Heart left ventricle (tissue), 16 donors: ENCODE results near the gene PRR14. TPM values are rescaled to one million over a fixed set of nuclear protein-coding genes. Genes with fewer than 3 reads are reported as not detected.

Source experiments
- ATAC-seq, 4 donors: fragments of 200-7000 bp; cut with Tn5 transposase; one replicate each; pipeline ENCODE4 v1.9.1; 2020 to 2022; ENCODE audit warnings: moderate library complexity in 4 of 4, mild to moderate bottlenecking in 3 of 4, moderate number of reproducible peaks in 1 of 4
- DNase-seq, 5 donors: peaks; one replicate each; pipeline ENCODE4 v3.0.0-alpha.2; 2020
- H3K27ac ChIP-seq, 12 donors: fragments of 200-600 bp; sonication (generic) in 4 of 12; one replicate each; pipeline versions ENCODE4 v1.5.0 to v1.8.0; 2016 to 2022; ENCODE audit warnings: mild to moderate bottlenecking in 2 of 12
- H3K27me3 ChIP-seq, 9 donors: fragments of 200-600 bp; sonication (generic) in 2 of 9; one replicate each; pipeline versions ENCODE4 v1.5.1 to v1.8.0; 2016 to 2022; ENCODE audit warnings: mild to moderate bottlenecking in 3 of 9
- H3K36me3 ChIP-seq, 9 donors: fragments of 200-600 bp; sonication (generic) in 2 of 9; one replicate each; pipeline versions ENCODE4 v1.5.0 to v1.8.0; 2018 to 2022; ENCODE audit warnings: mild to moderate bottlenecking in 2 of 9
- H3K4me1 ChIP-seq, 12 donors: fragments of 200-600 bp; sonication (generic) in 4 of 12; one replicate each; pipeline versions ENCODE4 v1.5.0 to v1.8.0; 2016 to 2022; ENCODE audit warnings: mild to moderate bottlenecking in 3 of 12
- H3K4me3 ChIP-seq, 12 donors: fragments of 200-600 bp; sonication (generic) in 4 of 12; one replicate each; pipeline versions ENCODE4 v1.5.0 to v1.8.0; 2017 to 2022; ENCODE audit warnings: mild to moderate bottlenecking in 9 of 12, moderate library complexity in 4 of 12
- H3K9me3 ChIP-seq, 12 donors: fragments of 200-600 bp; sonication (generic) in 4 of 12; one replicate each; pipeline versions ENCODE4 v1.5.0 to v1.8.0; 2016 to 2022; ENCODE audit warnings: mild to moderate bottlenecking in 1 of 12
- CTCF ChIP-seq, 12 donors: fragments of 200-600 bp; sonication (generic) in 4 of 12; IDR thresholded peaks; one replicate each; pipeline versions ENCODE4 v1.5.0 to v1.8.0; 2018 to 2022; ENCODE audit warnings: antibody characterized with exemption in 12 of 12, mild to moderate bottlenecking in 5 of 12
- POLR2A ChIP-seq, 2 donors: fragments of 450-650 bp; IDR thresholded peaks; one replicate each; pipeline ENCODE4 v1.6.1; 2017; ENCODE audit warnings: antibody characterized with exemption in 2 of 2, mild to moderate bottlenecking in 2 of 2, moderate library complexity in 2 of 2
- WGBS, 4 donors: extraction: QIAGEN DNeasy Blood & Tissue Kit in 2 of 4; methylation state at CpG; one replicate each; pipeline versions ENCODE4 v1.1.5 to v1.1.7; 2013 to 2018; 5-methylcytosine and 5-hydroxymethylcytosine counted together
- intact Hi-C, 10 donors: fragments of 100-400 bp; cut with DNase I; formaldehyde crosslinking; loops; one replicate each; pipeline versions ENCODE4 v1.11.1 to v1.14.2; 2022
- polyA plus RNA-seq, 2 donors: library from polyadenylated mRNA; stranded (reverse); fragments of 200-250 nt; gene quantifications; one replicate each; pipeline ENCODE4 v1.2.3, GENCODE V29; 2013
- total RNA-seq, 9 donors: library from RNA; depleted of rRNA in 2 of 9; stranded (reverse); fragments of >200 nt in 2 of 9; fragmentation: NEBNext Ultra II Directional in 3 of 9; extraction: Animal tissue kit (Norgen Biotek cat#: 25700) in 3 of 9; gene quantifications; one replicate each; pipeline versions ENCODE4 v1.1.0 to v1.2.4, GENCODE V29; 2016 to 2023
- donor health status: ischemic (EF 13 %, LVEDD 7.1; RV severe dilation, severe dysfunction).
- donor health status: healthy with polysubstance abuse.
- donor health status: DM: no; HTN: yes; CAD: no.
- donor health status: DM: no; HTN: no; CAD: no.
- donor health status: ischemic (EF 25% LVEDD 6.9; RV normal size, moderate dysfunction).
- donor health status: ischemic (EF 25% LVEDD 5.7; RV mildly dilated, moderate dysfunction).
- donor health status: healthy.
- donor health status: DM: yes; HTN: yes; CAD: no.
- donor health status: ischemic (EF 35%, LVEDD 5.7; RV mildly dilated, moderate dysfunction).
- donor health status: nonischemic (EF 11% LVEDD 7.7; RV severe dilation, severe dysfunction).
- donor health status: DM: yes; HTN: yes; CAD: no.
- donor health status: PGD.
- donor health status: ischemic (EF 29% LVEDD 5.4; RV normal size, mild dysfunction).
- donor health status: nonischemic (EF 23%, LVEDD 6.1; RV moderate dilation, normal function).

The PRR14 gene
- total and polyA plus RNA-seq, 11 donors = 12.3 to 26.6 (median 22.1) TPM

DNA sequence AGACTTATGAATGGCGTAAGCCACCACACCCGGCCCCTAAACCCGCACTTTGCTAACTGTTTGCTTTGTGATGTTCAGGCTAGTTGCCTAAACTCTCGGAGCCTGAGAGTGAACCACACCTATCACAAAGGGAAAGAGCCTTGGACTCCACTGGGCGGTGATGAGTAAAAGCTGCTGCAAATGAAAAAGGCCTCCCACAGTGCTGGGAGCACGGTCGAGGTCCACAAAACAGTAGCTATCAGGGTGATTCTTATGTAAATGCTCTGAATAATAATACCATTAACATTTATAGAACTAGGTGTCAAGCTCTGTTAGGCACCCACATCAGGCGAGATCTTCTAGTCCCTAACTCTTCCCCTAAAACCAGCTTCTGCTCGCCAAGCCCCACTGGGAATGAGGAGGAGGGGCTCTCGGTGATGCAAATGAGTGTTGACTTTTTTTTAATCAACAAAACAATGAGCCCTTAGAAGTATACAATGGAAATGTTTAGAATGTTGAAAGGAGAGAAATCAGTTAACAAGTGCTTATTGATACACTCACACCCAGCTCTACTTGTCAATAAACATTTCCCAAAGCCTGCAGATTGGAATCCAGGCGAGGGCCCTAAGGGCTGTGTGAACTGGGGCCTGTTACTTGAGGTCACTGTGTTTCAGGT, 27.3 kb downstream of the PRR14 start:
- TF ChIP-seq CTCF (IDR thresholded peaks at IDR 0.05) (no peak), POLR2A (IDR thresholded peaks at IDR 0.05) (no peak)
- Histone ChIP-seq H3K27ac (no peak overlapping the region), H3K27me3 (no peaks in the 10 kb centered on the region), H3K4me3 (no peak overlapping the region), H3K9me3 (no peaks in the 10 kb centered on the region), H3K36me3 (no peaks in the 10 kb centered on the region), H3K4me1 (no peaks in the 10 kb centered on the region)
- intact Hi-C loops = no loop called here
- DNase-seq (peak in 1 of 5 donors; percentile 26), ATAC-seq (no peak)
- 74 to 81% (median 78%) methylated on average over 10 to 11 of the region's 11 CpGs for WGBS, 4 donors

GRCh38 chr16:30678586-30678970, 27.8 kb downstream of the PRR14 start:
- WGBS, 4 donors = 76 to 96% (median 85%) methylated on average over 3 of the region's 3 CpGs
- Histone ChIP-seq H3K9me3 (no peaks in the 10 kb centered on the region), H3K4me1 (no peaks in the 10 kb centered on the region), H3K36me3 (no peaks in the 10 kb centered on the region), H3K4me3 (no peak overlapping the region), H3K27me3 (no peaks in the 10 kb centered on the region), H3K27ac (no peak overlapping the region)
- intact Hi-C loops = no loop called here
- ATAC-seq = no peak
- no peak for DNase-seq
- no peak for TF ChIP-seq POLR2A (IDR thresholded peaks at IDR 0.05)
- no peak for TF ChIP-seq CTCF (IDR thresholded peaks at IDR 0.05)

- Histone ChIP-seq H3K27ac (no peak overlapping the region), H3K4me3 (no peak overlapping the region), H3K4me1 (no peaks in the 10 kb centered on the region), H3K27me3 (no peaks in the 10 kb centered on the region), H3K9me3 (no peaks in the 10 kb centered on the region), H3K36me3 (no peaks in the 10 kb centered on the region)
- WGBS, 4 donors = 90 to 94% (median 91%) methylated on average over 3 of the region's 3 CpGs
- TF ChIP-seq CTCF (IDR thresholded peaks at IDR 0.05) (no peak), POLR2A (IDR thresholded peaks at IDR 0.05) (no peak)
- no peak for DNase-seq
- ATAC-seq = no peak
- intact Hi-C loops = no loop called here
Measured at GRCh38 chr16:30680326-30680725, 29.6 kb downstream of the PRR14 start.

GRCh38 chr16:30688701-30689100, 37.9 kb downstream of the PRR14 start:
- H3K27ac ChIP-seq = no peak overlapping the region
- WGBS, 4 donors = 59 to 71% (median 63%) methylated on average over 4 of the region's 4 CpGs
- TF ChIP-seq POLR2A (IDR thresholded peaks at IDR 0.05) (no peak), CTCF (IDR thresholded peaks at IDR 0.05) (no peak)
- H3K27me3 ChIP-seq = no peaks in the 10 kb centered on the region
- DNase-seq = peak in 1 of 5 donors; percentile 10
- no peaks in the 10 kb centered on the region for H3K36me3 ChIP-seq
- H3K4me1 ChIP-seq = peaks cover 0 to 8% (median 0%) of the 10 kb centered on the region in 12 donors
- H3K9me3 ChIP-seq = no peaks in the 10 kb centered on the region
- ATAC-seq = no peak
- H3K4me3 ChIP-seq = no peak overlapping the region
- intact Hi-C loops = no loop called here
